Mesenchymal stem cell (in vitro differentiated cells and primary cell): ENCODE data around the gene SESN1.
A peak's percentile ranks its signal among the peaks of the same experiment; 100 is the strongest.

Experiments used
- DNase-seq: peaks from one replicate; pipeline ENCODE4 v3.0.0-alpha.2; 2013
- H2AFZ ChIP-seq: one replicate; pipeline ENCODE4 v1.6.1; 2013; ENCODE audit warnings: low read depth, mild to moderate bottlenecking, control low read depth, inconsistent platforms, low read length, moderate library complexity
- H2AK5ac ChIP-seq: 2 replicates; pipeline ENCODE4 v1.6.1; 2013; ENCODE audit warnings: low read length, moderate library complexity, mild to moderate bottlenecking, inconsistent platforms; ENCODE audit not compliant: severe bottlenecking
- H2BK120ac ChIP-seq: one replicate; pipeline ENCODE4 v1.6.1; 2013; ENCODE audit warnings: low read depth, mild to moderate bottlenecking, inconsistent platforms, low read length, moderate library complexity
- H2BK12ac ChIP-seq, 2 experiments: one replicate each; pipeline ENCODE4 v1.6.1; 2013; ENCODE audit warnings: inconsistent platforms in 2 of 2, low read length in 2 of 2, mild to moderate bottlenecking in 2 of 2, moderate library complexity in 2 of 2, control low read depth in 1 of 2
- H2BK15ac ChIP-seq: one replicate; pipeline ENCODE4 v1.6.1; 2013; ENCODE audit warnings: mild to moderate bottlenecking, low read depth, inconsistent platforms; ENCODE audit not compliant: poor library complexity, severe bottlenecking
- H2BK5ac ChIP-seq: 2 replicates; pipeline ENCODE4 v1.6.1; 2013; ENCODE audit warnings: low read depth, mild to moderate bottlenecking, low read length, control low read depth, inconsistent platforms; ENCODE audit not compliant: poor library complexity, severe bottlenecking
- H3K14ac ChIP-seq, 2 experiments: one replicate each; pipeline ENCODE4 v1.6.1; 2013; ENCODE audit warnings: inconsistent platforms in 2 of 2, low read length in 2 of 2, control low read depth in 1 of 2, mild to moderate bottlenecking in 1 of 2, moderate library complexity in 1 of 2
- H3K18ac ChIP-seq, 2 experiments: one replicate each; pipeline ENCODE4 v1.6.1; 2013; ENCODE audit warnings: inconsistent platforms in 2 of 2, low read length in 2 of 2, control low read depth in 1 of 2, low read depth in 1 of 2, mild to moderate bottlenecking in 1 of 2
- H3K23ac ChIP-seq, 2 experiments: one replicate each; pipeline ENCODE4 v1.6.1; 2013; ENCODE audit warnings: inconsistent platforms in 2 of 2, low read length in 2 of 2, mild to moderate bottlenecking in 2 of 2, moderate library complexity in 2 of 2, control low read depth in 1 of 2
- H3K27ac ChIP-seq: 2 replicates; pipeline ENCODE4 v1.5.1; 2013; ENCODE audit warnings: mild to moderate bottlenecking, moderate library complexity, low read length, control low read depth, inconsistent platforms; ENCODE audit not compliant: poor library complexity, severe bottlenecking
- H3K27me3 ChIP-seq, 2 experiments: 2 replicates each; pipeline versions ENCODE4 v1.6.1 to v1.7.0; 2013; ENCODE audit warnings: low read length in 2 of 2, mild to moderate bottlenecking in 2 of 2, moderate library complexity in 2 of 2, control low read depth in 1 of 2, inconsistent platforms in 1 of 2; ENCODE audit not compliant: control insufficient read depth in 1 of 2, insufficient read depth in 1 of 2
- H3K36me3 ChIP-seq, 2 experiments: 2 replicates each; pipeline versions ENCODE4 v1.6.1 to v1.7.0; 2013; ENCODE audit warnings: low read length in 2 of 2, control low read depth in 1 of 2, inconsistent platforms in 1 of 2, low read depth in 1 of 2, mild to moderate bottlenecking in 1 of 2; ENCODE audit not compliant: insufficient read depth in 2 of 2, control insufficient read depth in 1 of 2
- H3K4ac ChIP-seq, 2 experiments: one replicate each; pipeline ENCODE4 v1.6.1; 2013; ENCODE audit warnings: inconsistent platforms in 2 of 2, low read length in 2 of 2, mild to moderate bottlenecking in 2 of 2, moderate library complexity in 2 of 2, control low read depth in 1 of 2, low read depth in 1 of 2
- H3K4me1 ChIP-seq: 2 replicates; pipeline ENCODE4 v1.6.1; 2013; ENCODE audit warnings: low read depth, low read length, control low read depth; ENCODE audit not compliant: control insufficient read depth, insufficient read depth
- H3K4me2 ChIP-seq: 2 replicates; pipeline ENCODE4 v1.6.1; 2013; ENCODE audit warnings: low read length, mild to moderate bottlenecking, inconsistent platforms; ENCODE audit not compliant: poor library complexity, severe bottlenecking
- H3K4me3 ChIP-seq, 2 experiments: 2 replicates each; pipeline versions ENCODE4 v1.5.1 to v1.7.0; 2013; ENCODE audit warnings: low read length in 2 of 2, mild to moderate bottlenecking in 2 of 2, control low read depth in 1 of 2, low read depth in 1 of 2; ENCODE audit not compliant: insufficient read depth in 1 of 2
- H3K79me1 ChIP-seq: replicated peaks from 2 replicates; pipeline ENCODE4 v1.6.1; 2013; ENCODE audit warnings: mild to moderate bottlenecking, control low read depth, low read length, inconsistent platforms; ENCODE audit not compliant: poor library complexity, severe bottlenecking
- H3K9ac ChIP-seq: 2 replicates; pipeline ENCODE4 v1.7.0; 2013; ENCODE audit warnings: mild to moderate bottlenecking, low read length, moderate library complexity
- H3K9me3 ChIP-seq: 2 replicates; pipeline ENCODE4 v1.7.0; 2013; ENCODE audit warnings: mild to moderate bottlenecking, low read length; ENCODE audit not compliant: control insufficient read depth
- H4K8ac ChIP-seq: one replicate; pipeline ENCODE4 v1.6.1; 2013; ENCODE audit warnings: inconsistent platforms, mild to moderate bottlenecking, low read length, moderate library complexity
- H4K91ac ChIP-seq: one replicate; pipeline ENCODE4 v1.6.1; 2013; ENCODE audit warnings: mild to moderate bottlenecking, low read length, inconsistent platforms
- WGBS: methylation state at CpG from one replicate; pipeline ENCODE4 v1.1.7; 2013; ENCODE audit warnings: mixed read lengths; 5-methylcytosine and 5-hydroxymethylcytosine counted together

The SESN1 gene

DNA sequence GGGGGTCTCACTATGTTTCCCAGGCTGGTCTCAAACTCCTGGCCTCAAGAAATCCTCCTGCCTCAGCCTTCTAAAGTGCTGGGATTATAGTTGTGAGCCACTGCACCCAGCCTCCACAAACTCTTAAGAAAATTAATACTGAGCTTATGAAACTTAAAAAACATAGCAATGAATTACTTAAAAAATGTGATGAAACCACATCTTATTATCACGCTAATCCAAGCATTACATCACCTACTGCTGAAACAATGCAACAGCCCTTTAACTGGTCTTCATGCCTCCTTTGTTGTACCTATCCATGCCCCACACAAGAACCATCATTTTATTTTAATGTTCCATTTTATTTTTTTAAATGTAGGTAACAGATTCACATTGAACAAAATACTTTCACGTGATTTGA is 24.9 kb downstream of the SESN1 start:
- Histone ChIP-seq H3K4me1 (peaks cover 1% of the 10 kb centered on the region), H4K91ac (no peak overlapping the region)
- WGBS, result 98% methylated on average over 2 of the region's 2 CpGs

DNA sequence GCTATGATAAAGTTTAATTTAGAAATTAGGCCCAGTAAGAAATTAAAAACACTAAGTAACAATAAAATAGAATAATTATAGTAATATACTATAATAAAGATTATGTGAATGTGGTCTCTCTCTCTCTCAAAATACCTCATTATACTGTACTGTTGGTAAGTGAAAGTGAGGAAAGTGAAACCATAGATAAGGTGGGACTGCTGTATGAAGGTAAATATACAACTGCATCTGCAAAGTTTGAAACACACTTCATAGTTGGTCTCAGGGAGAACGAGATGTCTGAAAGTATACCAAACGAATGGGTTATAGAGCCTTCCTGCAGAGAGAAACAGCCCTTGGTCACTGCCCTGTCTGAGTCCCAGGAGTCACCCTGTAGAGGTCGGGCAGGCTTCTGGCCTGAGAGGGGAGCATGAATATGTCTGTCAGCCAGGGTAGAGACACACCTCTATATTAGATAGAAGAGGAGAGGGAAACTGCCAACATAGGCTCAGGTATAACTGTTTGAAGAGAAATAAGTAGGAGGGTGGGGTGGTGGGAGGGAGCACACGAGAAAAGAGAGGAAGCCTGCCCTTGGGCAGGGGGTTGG is 31.8 kb downstream of the SESN1 start:
- Histone ChIP-seq H3K4me2 (no peak overlapping the region), H2BK12ac (no peak overlapping the region), H4K91ac (no peak overlapping the region), H3K36me3 (no peaks in the 10 kb centered on the region), H3K14ac (no peak overlapping the region), H3K18ac (no peak overlapping the region), H3K4ac (no peak overlapping the region), H3K9ac (no peak overlapping the region), H4K8ac (peak overlapping the region; percentile 50), H3K4me1 (peaks cover 2% of the 10 kb centered on the region), H2BK5ac (no peak overlapping the region), H3K27me3 (no peaks in the 10 kb centered on the region), H2BK120ac (no peak overlapping the region), H3K23ac (no peak overlapping the region), H3K9me3 (no peaks in the 10 kb centered on the region), H2AK5ac (no peak overlapping the region), H3K79me1 (peaks cover 15% of the 10 kb centered on the region), H2AFZ (no peak overlapping the region), H3K27ac (no peak overlapping the region), H3K4me3 (no peak overlapping the region), H2BK15ac (no peak overlapping the region)
- DNase-seq, result no peak
- WGBS, result 87% methylated on average over 4 of the region's 4 CpGs

More for the DNA sequence above, 24.9 kb downstream of the SESN1 start:
- Histone ChIP-seq H3K4me3 (no peak overlapping the region), H3K9me3 (no peaks in the 10 kb centered on the region), H4K8ac (no peak overlapping the region), H3K18ac (no peak overlapping the region), H2AFZ (no peak overlapping the region), H2BK15ac (no peak overlapping the region), H2BK12ac (no peak overlapping the region), H3K27ac (no peak overlapping the region), H3K9ac (no peak overlapping the region), H2AK5ac (no peak overlapping the region), H3K27me3 (no peaks in the 10 kb centered on the region), H2BK5ac (no peak overlapping the region), H3K14ac (no peak overlapping the region), H2BK120ac (no peak overlapping the region), H3K79me1 (peaks cover 9% of the 10 kb centered on the region), H3K4me2 (no peak overlapping the region), H3K36me3 (no peaks in the 10 kb centered on the region), H3K23ac (no peak overlapping the region), H3K4ac (no peak overlapping the region)
- DNase-seq, result no peak

DNA sequence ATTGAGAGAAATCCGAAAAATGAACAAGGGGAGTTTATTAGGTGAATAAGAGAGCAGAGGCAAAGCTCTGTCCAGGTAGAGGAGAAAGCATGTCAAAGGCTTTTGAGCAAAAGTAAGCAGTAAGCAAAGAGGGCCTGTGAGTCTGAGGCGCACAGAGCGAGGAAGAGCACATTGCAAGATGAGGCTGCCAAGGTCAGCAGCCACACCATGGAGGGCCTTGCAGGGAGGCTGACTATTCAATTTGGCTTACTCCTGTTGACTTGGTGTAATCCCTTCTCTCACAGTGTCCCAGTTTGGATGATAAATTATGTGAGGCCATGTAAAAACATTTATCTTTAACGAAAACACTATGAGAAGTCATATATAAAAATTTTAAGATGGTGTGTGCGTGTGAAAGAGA is 32.4 kb downstream of the SESN1 start:
- H3K9me3 ChIP-seq, result no peaks in the 10 kb centered on the region
- H3K4ac ChIP-seq, result no peak overlapping the region
- H3K27me3 ChIP-seq, result no peaks in the 10 kb centered on the region
- no peak overlapping the region for H2BK5ac ChIP-seq
- no peak overlapping the region for H3K18ac ChIP-seq
- no peak overlapping the region for H2AFZ ChIP-seq
- peaks cover 12% of the 10 kb centered on the region for H3K79me1 ChIP-seq
- no peak overlapping the region for H2BK12ac ChIP-seq
- H3K14ac ChIP-seq, result peak overlapping the region in 1 of 2 experiments; percentile 2
- H2BK120ac ChIP-seq, result no peak overlapping the region
- no peak for DNase-seq
- no peak overlapping the region for H2BK15ac ChIP-seq
- 82% methylated on average over 3 of the region's 5 CpGs for WGBS
- H3K4me1 ChIP-seq, result peaks cover 2% of the 10 kb centered on the region
- no peak overlapping the region for H4K91ac ChIP-seq
- H3K9ac ChIP-seq, result no peak overlapping the region
- H3K36me3 ChIP-seq, result no peaks in the 10 kb centered on the region
- H4K8ac ChIP-seq, result no peak overlapping the region
- no peak overlapping the region for H2AK5ac ChIP-seq
- no peak overlapping the region for H3K4me3 ChIP-seq
- H3K4me2 ChIP-seq, result no peak overlapping the region
- H3K23ac ChIP-seq, result no peak overlapping the region
- H3K27ac ChIP-seq, result no peak overlapping the region

DNA sequence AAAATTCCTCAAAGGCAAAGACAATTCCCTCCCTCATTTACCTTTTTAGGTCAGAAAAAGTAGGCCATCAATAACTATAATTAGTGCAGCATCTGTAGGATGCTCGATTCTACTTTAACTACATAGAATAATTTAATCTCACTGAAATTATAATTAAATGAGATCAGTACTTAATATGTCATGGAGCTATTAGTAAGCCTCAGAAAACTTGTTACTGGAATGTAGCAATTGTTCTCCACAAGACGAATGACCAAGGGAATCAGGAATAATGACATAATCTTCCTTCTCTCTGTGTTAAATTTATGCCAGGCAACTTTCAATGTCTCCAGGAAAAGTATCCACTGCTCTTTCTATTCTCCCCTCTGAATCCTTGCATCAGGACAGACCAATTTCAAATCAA is 34.1 kb downstream of the SESN1 start:
- Histone ChIP-seq H3K27me3 (no peaks in the 10 kb centered on the region), H3K4me1 (peaks cover 3% of the 10 kb centered on the region), H3K27ac (no peak overlapping the region), H2BK12ac (no peak overlapping the region), H3K23ac (no peak overlapping the region), H4K91ac (no peak overlapping the region), H3K4me3 (no peak overlapping the region), H3K18ac (no peak overlapping the region), H3K79me1 (peaks cover 16% of the 10 kb centered on the region), H3K4ac (no peak overlapping the region), H3K4me2 (no peak overlapping the region), H2BK5ac (no peak overlapping the region), H4K8ac (no peak overlapping the region), H3K14ac (no peak overlapping the region), H3K36me3 (no peaks in the 10 kb centered on the region), H3K9me3 (no peaks in the 10 kb centered on the region), H2AFZ (no peak overlapping the region), H2BK120ac (no peak overlapping the region), H3K9ac (peak overlapping the region; percentile 25), H2BK15ac (no peak overlapping the region), H2AK5ac (no peak overlapping the region)
- 93% methylated on average over 1 of the region's 2 CpGs for WGBS
- no peak for DNase-seq
